Neural cell (in vitro differentiated cells): ENCODE results near the gene GLB1L. TPM values are rescaled to one million over a fixed set of nuclear protein-coding genes. Genes with fewer than 3 reads are reported as not detected.
"Not testable (repeated sequence)": the region's sequence is repeated elsewhere in the genome, so short reads cannot be mapped to it uniquely, and the experiment has no call there.

Experiments
- H2AFZ ChIP-seq: fragments of 200-600, 300-800 bp; sonication (generic), shearing (Covaris generic); 2 replicates; pipeline ENCODE4 v1.6.0; 2014; ENCODE audit warnings: low read depth, mild to moderate bottlenecking, antibody characterized with exemption, low read length, moderate library complexity
- H3F3A ChIP-seq: fragments of 200-600 bp; shearing (Covaris generic); 2 replicates; pipeline ENCODE4 v1.6.1; 2016; ENCODE audit warnings: mild to moderate bottlenecking, moderate library complexity, mixed read lengths, antibody characterized with exemption, low read length; ENCODE audit not compliant: insufficient read depth, poor library complexity, severe bottlenecking
- H3K27ac ChIP-seq: fragments of 200-600, 300-800 bp; sonication (generic), shearing (Covaris generic); 2 replicates; pipeline ENCODE4 v1.5.1; 2014; ENCODE audit warnings: mild to moderate bottlenecking, low read length, moderate library complexity
- H3K27me3 ChIP-seq: fragments of 300-800, 200-600 bp; sonication (generic), shearing (Covaris generic); 2 replicates; pipeline ENCODE4 v1.6.0; 2014; ENCODE audit warnings: mild to moderate bottlenecking, low read depth, low read length, moderate library complexity; ENCODE audit not compliant: insufficient read depth
- H3K36me3 ChIP-seq: fragments of 300-800, 200-600 bp; sonication (generic), shearing (Covaris generic); 2 replicates; pipeline ENCODE4 v1.5.1; 2014; ENCODE audit warnings: mild to moderate bottlenecking, antibody characterized with exemption, low read length, moderate library complexity; ENCODE audit not compliant: insufficient read depth
- H3K4me2 ChIP-seq: fragments of 300-800, 200-600 bp; sonication (generic), shearing (Covaris generic); 2 replicates; pipeline ENCODE4 v1.6.0; 2014; ENCODE audit warnings: mild to moderate bottlenecking, low read length
- H3K4me3 ChIP-seq: fragments of 300-800, 200-600 bp; sonication (generic), shearing (Covaris generic); 2 replicates; pipeline ENCODE4 v1.5.1; 2014; ENCODE audit warnings: mild to moderate bottlenecking, low read length, moderate library complexity
- H3K79me2 ChIP-seq: fragments of 200-600 bp; shearing (Covaris generic); replicated peaks from 2 replicates; pipeline ENCODE4 v1.6.0; 2014; ENCODE audit warnings: mild to moderate bottlenecking, low read length, moderate library complexity; ENCODE audit not compliant: insufficient read depth
- H3K9ac ChIP-seq: fragments of 300-800, 200-600 bp; sonication (generic), shearing (Covaris generic); 2 replicates; pipeline ENCODE4 v1.6.1; 2016; ENCODE audit warnings: mild to moderate bottlenecking, low read length, mixed read lengths
- H3K9me2 ChIP-seq: fragments of 200-600 bp; shearing (Covaris generic); 2 replicates; pipeline ENCODE4 v1.6.1; 2016; ENCODE audit warnings: mild to moderate bottlenecking, low read length, mixed read lengths; ENCODE audit not compliant: insufficient read depth
- H3K9me3 ChIP-seq: fragments of 200-600, 300-800 bp; sonication (generic), shearing (Covaris generic); 2 replicates; pipeline ENCODE4 v1.6.1; 2016; ENCODE audit warnings: mild to moderate bottlenecking, mixed run types, low read length, moderate library complexity, mixed read lengths
- H4K20me1 ChIP-seq: fragments of 200-600 bp; shearing (Covaris generic); 2 replicates; pipeline ENCODE4 v1.6.1; 2016; ENCODE audit warnings: mild to moderate bottlenecking, mixed run types; ENCODE audit not compliant: insufficient read depth
- EP300 ChIP-seq: fragments of 450-650 bp; conservative IDR thresholded peaks from 2 replicates; pipeline ENCODE4 v1.6.1; 2014; ENCODE audit warnings: antibody characterized with exemption, mild to moderate bottlenecking, moderate library complexity; ENCODE audit not compliant: poor library complexity, severe bottlenecking
- EZH2 ChIP-seq: fragments of 200-600, 300-800 bp; shearing (Covaris generic), sonication (generic); IDR thresholded peaks from 2 replicates; pipeline ENCODE4 v1.6.1; 2014; ENCODE audit warnings: antibody characterized with exemption, low read length, borderline replicate concordance, mild to moderate bottlenecking; ENCODE audit not compliant: insufficient read depth, poor library complexity, severe bottlenecking
- MXI1 ChIP-seq: fragments of 450-650 bp; conservative IDR thresholded peaks from 2 replicates; pipeline ENCODE4 v1.6.1; 2014; ENCODE audit warnings: antibody characterized with exemption, mild to moderate bottlenecking; ENCODE audit not compliant: poor library complexity, severe bottlenecking
- POLR2AphosphoS5 ChIP-seq: IDR thresholded peaks from 2 replicates; pipeline ENCODE4 v1.6.1; 2012
- RAD21 ChIP-seq: fragments of 450-650 bp; conservative IDR thresholded peaks from 2 replicates; pipeline ENCODE4 v1.6.1; 2014; ENCODE audit warnings: antibody characterized with exemption, mild to moderate bottlenecking, moderate library complexity
- REST ChIP-seq: IDR thresholded peaks from 2 replicates; pipeline ENCODE4 v1.6.1; 2012; ENCODE audit warnings: borderline replicate concordance
- SMC3 ChIP-seq: fragments of 450-650 bp; conservative IDR thresholded peaks from 2 replicates; pipeline ENCODE4 v1.6.1; 2014; ENCODE audit warnings: antibody characterized with exemption, mild to moderate bottlenecking, moderate library complexity; ENCODE audit not compliant: poor library complexity
- TAF1 ChIP-seq: IDR thresholded peaks from 2 replicates; pipeline ENCODE4 v1.6.1; 2012; ENCODE audit warnings: low read depth
- polyA plus RNA-seq: library from polyadenylated mRNA; depleted of rRNA; stranded (reverse); fragments of >200 nt; gene quantifications from 2 replicates; pipeline ENCODE4 v1.2.3, GENCODE V29; 2014
- TF ChIP-seq, protein P1 (sequence below): fragments of 450-650 bp; IDR thresholded peaks from 2 replicates; pipeline ENCODE4 v1.5.1; 2014; ENCODE audit warnings: antibody characterized with exemption, mild to moderate bottlenecking, moderate library complexity; ENCODE audit not compliant: poor library complexity, severe bottlenecking

The GLB1L gene
- polyA plus RNA-seq, 1 donor from 2014 or later, result 12.9 TPM

GRCh38 chr2:219289195-219289536 lies 43.9 kb upstream of the GLB1L start:
- Histone ChIP-seq H3K9me3 (no peaks in the 10 kb centered on the region), H3K9ac (no peak overlapping the region), H3K36me3 (no peaks in the 10 kb centered on the region), H3K9me2 (no peaks in the 10 kb centered on the region), H2AFZ (no peak overlapping the region), H4K20me1 (no peaks in the 10 kb centered on the region), H3K27ac (no peak overlapping the region), H3K79me2 (no peaks in the 10 kb centered on the region), H3K27me3 (no peaks in the 10 kb centered on the region), H3F3A (no peaks in the 10 kb centered on the region), H3K4me2 (no peak overlapping the region), H3K4me3 (no peak overlapping the region)
- TF ChIP-seq EP300 (no peak), SMC3 (no peak), MXI1 (no peak), RAD21 (no peak), EZH2 (no peak), REST (no peak), TAF1 (no peak), POLR2AphosphoS5 (no peak)
- TF ChIP-seq, protein P1, sequence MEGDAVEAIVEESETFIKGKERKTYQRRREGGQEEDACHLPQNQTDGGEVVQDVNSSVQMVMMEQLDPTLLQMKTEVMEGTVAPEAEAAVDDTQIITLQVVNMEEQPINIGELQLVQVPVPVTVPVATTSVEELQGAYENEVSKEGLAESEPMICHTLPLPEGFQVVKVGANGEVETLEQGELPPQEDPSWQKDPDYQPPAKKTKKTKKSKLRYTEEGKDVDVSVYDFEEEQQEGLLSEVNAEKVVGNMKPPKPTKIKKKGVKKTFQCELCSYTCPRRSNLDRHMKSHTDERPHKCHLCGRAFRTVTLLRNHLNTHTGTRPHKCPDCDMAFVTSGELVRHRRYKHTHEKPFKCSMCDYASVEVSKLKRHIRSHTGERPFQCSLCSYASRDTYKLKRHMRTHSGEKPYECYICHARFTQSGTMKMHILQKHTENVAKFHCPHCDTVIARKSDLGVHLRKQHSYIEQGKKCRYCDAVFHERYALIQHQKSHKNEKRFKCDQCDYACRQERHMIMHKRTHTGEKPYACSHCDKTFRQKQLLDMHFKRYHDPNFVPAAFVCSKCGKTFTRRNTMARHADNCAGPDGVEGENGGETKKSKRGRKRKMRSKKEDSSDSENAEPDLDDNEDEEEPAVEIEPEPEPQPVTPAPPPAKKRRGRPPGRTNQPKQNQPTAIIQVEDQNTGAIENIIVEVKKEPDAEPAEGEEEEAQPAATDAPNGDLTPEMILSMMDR, result no peak

DNA sequence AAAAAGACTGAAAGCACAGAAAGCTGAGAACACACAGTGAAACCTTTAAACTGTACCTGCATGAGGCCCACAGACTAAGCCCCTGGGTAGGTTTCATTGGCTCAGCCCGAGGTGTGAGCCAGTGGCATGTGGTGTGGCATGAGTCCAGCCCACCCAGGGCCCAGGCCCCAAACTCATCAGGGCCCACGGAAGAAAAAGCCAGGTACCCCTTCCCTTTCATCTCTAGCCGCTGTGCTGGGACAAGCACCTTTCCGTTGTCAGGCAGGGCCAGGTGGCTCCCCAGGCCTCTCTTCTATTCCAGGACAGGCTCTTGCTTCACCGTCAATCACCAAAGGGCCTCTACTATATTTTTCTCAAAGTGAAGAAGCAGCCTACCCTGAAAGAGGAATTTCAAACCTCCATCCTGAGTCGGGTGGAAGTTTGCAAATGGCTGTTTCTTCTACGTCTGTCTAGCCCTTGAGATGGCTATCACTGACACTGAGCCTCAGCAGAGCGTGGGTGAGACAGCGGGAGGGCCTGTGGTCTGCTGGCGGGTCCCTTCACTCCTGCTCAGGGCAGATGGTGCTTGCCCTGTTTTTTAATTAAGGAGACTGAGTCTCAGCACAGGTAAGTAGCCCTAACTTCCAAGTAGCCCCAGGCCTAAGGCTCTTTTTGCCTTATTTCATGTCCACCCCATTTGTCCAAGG lies 42.5 kb upstream of the GLB1L start:
- no peaks in the 10 kb centered on the region for H3K9me2 ChIP-seq
- no peaks in the 10 kb centered on the region for H3F3A ChIP-seq
- no peak overlapping the region for H3K4me3 ChIP-seq
- TF ChIP-seq SMC3 (no peak), TAF1 (no peak), EZH2 (no peak), RAD21 (no peak), EP300 (no peak), POLR2AphosphoS5 (no peak), MXI1 (no peak), REST (no peak)
- TF ChIP-seq, protein P1, result no peak
- H3K4me2 ChIP-seq, result no peak overlapping the region
- no peaks in the 10 kb centered on the region for H3K9me3 ChIP-seq
- H3K9ac ChIP-seq, result no peak overlapping the region
- H3K79me2 ChIP-seq, result no peaks in the 10 kb centered on the region
- no peaks in the 10 kb centered on the region for H3K36me3 ChIP-seq
- no peak overlapping the region for H3K27ac ChIP-seq
- no peaks in the 10 kb centered on the region for H4K20me1 ChIP-seq
- H2AFZ ChIP-seq, result no peak overlapping the region
- no peaks in the 10 kb centered on the region for H3K27me3 ChIP-seq

- H3K27me3 ChIP-seq, H3K27ac ChIP-seq, H4K20me1 ChIP-seq, H3K9me3 ChIP-seq, H3K79me2 ChIP-seq, H3K4me2 ChIP-seq, H3K9me2 ChIP-seq, H3F3A ChIP-seq, H3K36me3 ChIP-seq, H2AFZ ChIP-seq, H3K4me3 ChIP-seq, H3K9ac ChIP-seq: not testable (repeated sequence)
Measured at GRCh38 chr2:219287116-219287440, 41.8 kb upstream of the GLB1L start.
